Measurements from ENCODE around the gene DRP2. TPM values are rescaled to one million over a fixed set of nuclear protein-coding genes. Genes with fewer than 3 reads are reported as not detected.
A peak's percentile ranks its signal among the peaks of the same experiment; 100 is the strongest.
"Not testable (repeated sequence)": the region's sequence is repeated elsewhere in the genome, so short reads cannot be mapped to it uniquely, and the experiment has no call there.

The DRP2 gene, protein sequence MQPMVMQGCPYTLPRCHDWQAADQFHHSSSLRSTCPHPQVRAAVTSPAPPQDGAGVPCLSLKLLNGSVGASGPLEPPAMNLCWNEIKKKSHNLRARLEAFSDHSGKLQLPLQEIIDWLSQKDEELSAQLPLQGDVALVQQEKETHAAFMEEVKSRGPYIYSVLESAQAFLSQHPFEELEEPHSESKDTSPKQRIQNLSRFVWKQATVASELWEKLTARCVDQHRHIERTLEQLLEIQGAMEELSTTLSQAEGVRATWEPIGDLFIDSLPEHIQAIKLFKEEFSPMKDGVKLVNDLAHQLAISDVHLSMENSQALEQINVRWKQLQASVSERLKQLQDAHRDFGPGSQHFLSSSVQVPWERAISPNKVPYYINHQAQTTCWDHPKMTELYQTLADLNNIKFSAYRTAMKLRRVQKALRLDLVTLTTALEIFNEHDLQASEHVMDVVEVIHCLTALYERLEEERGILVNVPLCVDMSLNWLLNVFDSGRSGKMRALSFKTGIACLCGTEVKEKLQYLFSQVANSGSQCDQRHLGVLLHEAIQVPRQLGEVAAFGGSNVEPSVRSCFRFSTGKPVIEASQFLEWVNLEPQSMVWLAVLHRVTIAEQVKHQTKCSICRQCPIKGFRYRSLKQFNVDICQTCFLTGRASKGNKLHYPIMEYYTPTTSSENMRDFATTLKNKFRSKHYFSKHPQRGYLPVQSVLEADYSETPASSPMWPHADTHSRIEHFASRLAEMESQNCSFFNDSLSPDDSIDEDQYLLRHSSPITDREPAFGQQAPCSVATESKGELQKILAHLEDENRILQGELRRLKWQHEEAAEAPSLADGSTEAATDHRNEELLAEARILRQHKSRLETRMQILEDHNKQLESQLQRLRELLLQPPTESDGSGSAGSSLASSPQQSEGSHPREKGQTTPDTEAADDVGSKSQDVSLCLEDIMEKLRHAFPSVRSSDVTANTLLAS
- 2.1 TPM for polyA plus RNA-seq (2013, experiment 1 of 2; ENCODE audit: insufficient read length)
- polyA plus RNA-seq (2013, experiment 2 of 2; ENCODE audit: insufficient read length): 2.0 TPM

DNA sequence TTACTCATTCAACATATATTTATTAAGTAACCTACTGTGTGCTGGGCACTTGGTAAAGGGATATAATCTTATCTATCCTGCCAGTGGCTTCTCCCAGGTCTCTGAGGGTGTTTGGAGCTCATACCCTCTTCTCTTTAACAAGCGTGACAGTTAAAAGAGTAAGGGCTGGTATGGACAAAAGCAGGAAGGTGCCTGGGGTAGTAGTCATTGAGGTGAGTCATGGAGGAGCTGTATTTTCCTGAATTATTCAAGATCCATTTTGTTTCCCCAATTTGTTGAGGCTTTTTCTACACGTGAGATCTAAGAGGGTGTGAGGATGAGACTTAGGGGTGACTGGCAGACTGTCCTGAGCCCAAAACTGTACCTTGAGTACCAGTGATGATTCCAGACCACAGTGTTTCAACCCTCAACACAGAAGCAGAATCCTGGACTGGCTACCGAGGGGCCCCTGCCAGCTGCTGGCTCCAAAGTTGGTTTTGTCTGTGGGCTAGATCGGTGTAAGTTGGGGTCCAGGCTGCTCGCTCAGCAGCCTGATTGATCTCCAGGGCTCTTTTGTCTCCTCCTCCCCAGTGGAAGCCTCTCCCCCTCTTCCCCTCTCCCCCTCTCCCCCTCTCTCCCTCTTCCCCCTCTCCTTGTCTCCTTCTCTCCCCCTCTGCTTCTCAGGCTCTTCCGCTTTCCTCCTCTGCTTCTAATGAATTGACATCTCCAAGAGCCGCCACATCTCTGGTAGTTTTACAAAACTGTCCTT lies at the start of gene DRP2:
Gene DRP2 (plus strand): TSS at position 671 of the 748 bp plus-strand sequence. CDS start 11,862 bp downstream, outside the sequence.
- DNase-seq: peak; percentile 46

DNA sequence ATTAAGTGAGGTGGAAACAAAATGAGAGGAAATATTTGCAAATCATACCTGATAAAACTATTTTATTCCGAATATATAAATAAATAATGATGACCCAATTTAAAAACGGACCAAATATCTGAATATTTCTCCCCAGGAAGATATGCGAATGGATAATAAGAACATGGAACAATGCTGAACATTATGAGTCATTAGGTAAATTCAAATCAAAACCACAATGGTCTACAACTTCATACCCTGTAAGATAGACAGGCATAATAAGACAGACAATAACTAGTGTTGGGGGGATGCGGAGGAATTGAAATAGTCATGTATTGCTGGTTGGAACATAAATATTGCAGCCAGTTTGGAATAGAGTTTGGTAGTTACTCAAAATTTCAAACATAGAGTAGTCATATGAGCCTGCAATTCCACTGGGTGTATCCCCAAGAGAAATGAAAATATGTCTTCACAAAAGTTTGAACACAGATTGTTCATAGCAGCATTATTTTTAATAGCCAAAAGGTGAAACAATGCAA lies 47.6 kb upstream of the DRP2 start:
- DNase-seq: peak; percentile 27

DNA sequence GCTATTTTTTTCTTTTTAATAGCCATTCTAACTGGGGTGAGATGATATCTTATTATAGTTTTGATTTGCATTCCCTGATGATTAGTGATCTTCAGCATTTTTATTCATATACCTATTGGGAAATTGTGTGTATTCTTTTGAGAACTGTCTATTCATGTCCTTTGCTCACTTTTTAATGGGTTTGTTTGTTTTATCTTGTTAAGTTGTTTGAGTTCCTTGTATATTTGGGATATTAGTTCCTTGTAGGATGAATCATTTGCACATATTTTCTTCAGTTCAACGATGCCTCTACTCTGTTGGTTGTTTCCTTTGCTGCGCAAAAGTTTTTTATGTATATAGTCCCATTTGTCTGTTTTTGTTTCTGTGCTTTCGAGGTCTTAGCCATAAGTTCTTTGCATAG lies 43.1 kb upstream of the DRP2 start:
- DNase-seq: no peak

DNA sequence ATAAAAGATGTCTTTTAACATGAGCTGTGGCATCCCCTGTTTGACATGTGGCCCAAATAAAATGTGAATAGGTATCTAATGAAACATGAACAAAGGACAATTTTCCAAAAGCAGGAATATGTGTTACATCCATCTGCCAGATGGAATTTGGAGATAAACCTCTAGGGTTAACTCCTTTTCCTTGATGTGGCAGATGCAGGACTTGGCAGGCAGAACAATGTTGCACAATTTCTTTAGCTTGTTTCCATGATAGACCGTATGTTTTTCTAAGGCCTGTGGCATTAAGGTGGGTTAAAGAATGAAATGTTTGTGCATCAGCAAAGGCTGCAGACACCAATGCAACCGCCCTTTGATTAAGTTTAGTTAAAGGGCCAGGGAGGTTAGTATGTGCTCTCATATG lies 34.7 kb upstream of the DRP2 start:
- not testable (repeated sequence) for DNase-seq

DNA sequence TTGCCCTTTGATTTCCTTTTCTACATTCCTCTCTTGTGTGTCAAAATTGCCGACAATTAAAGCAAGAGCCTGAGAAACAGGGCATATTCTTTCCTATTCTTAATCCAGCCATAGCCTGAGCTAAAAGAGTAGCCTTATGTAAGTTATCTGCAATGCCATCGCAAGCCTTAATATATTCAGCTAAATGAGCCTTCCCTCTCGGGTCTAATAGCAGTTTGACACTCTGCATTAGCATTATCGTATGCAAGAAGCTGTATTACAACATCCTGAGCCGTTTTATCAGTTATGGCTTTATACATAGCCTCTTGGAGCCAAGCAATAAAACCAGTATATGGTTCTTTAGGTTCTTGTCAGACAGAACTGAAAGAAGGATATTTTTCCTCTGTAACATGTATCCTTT lies 31.6 kb upstream of the DRP2 start:
- not testable (repeated sequence) for DNase-seq

DNA sequence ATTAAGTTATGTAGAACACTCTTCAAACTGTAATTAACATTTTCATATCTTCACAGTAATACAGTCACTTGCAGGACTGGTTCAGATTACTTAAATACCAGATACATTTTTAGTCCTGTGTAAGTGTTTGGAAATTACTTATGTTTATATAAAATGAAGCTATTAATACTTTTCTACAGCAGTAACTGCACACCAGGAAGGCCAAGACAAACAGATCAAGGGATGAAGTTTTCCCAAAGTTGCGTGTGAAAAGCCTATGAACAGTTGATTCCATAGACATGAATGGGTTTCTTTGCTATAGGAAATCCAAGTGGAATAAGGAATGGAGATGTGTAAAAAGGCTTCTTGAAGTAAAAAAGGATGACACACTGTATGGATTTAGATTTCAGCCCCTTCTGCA lies 28.9 kb upstream of the DRP2 start:
- peak; percentile 87 for DNase-seq

DNA sequence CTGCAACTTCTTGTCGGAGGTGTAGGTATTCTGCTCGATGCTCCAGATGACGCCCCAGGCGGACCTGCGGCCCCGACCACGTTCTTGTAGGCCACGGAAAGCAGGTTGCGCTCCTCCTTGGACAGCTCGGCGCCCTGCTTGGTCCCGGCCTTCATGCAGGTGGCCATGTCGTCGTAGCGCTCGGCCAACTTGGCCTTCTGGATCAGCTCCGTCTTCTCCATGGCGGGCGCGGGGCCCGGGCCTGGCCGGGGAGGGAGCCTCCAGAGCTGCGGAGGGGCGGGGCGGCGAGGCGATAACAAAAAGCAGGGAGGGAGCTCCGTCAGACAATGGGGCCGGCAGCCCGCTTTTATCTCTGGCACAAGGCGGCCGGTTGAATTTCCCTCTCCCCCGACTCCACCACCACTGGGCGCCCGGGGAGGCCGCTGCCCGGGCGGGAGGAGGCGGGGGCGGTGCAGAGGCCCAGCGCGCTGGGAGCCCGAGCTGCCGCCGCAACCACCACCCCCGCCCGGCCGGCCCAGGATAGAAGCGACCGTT lies 28.3 kb upstream of the DRP2 start:
- peak; percentile 30 for DNase-seq

DNA sequence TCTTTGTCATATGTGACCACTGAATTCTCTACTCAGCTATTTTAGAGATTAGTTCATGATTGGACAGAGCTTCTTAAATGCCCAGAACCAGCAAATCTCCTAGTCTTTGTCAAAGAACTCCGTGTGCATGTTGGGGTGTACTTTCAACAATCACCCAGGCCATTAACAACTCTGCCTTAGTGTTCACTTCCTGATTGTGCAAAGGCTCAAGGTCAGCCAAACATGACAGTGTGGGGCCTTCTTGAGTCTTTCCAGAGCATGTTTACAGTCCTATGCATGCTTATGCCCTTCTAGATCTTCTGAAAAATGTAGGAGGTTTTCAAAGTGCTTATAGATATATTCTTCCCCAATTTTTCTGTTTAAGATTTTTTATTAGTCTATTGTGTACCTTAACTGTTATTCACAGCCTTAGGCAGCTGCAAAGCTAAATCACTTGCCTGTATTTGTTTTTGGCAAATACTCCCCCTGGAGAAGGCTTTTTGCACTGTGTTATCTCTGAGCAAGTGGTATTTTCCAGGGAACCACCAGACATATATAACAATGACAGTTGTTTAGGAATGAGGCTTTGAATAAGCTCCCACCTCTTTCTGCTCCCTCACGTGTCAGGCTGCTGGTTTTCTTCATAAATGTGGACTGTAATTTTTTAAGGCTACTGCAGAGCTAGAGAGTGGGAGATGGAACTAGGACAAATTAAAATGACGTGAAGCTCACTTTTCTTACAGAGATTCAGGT lies 24.0 kb upstream of the DRP2 start:
- no peak for DNase-seq

DNA sequence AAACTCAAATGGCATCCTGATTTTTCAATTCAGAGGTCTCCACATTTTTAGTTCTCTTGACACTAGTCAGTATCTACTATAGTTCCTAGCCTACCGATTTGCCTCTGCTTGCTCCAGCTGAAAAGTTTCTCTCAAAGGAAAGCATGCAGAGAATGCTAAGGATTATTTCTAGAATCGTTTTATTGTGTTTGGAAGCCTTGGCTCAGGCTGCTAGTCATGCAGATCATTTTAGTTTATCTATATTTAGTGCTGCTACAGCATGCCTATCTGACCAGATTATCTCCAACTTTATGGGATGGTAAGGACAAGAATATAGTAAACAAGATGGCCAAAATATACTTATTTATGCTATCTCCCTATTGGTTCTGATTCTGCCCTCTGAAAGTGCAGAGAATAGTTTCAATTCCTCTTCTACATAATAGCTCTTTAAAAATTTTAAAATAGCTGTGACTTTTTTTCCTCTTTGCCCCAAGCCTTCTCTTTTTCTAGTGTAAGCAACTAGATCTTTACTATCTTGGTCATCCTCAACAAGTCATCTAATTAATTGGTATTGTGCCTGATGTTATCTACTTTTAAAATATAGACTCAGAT lies 15.7 kb upstream of the DRP2 start:
- DNase-seq: peak; percentile 46

DNA sequence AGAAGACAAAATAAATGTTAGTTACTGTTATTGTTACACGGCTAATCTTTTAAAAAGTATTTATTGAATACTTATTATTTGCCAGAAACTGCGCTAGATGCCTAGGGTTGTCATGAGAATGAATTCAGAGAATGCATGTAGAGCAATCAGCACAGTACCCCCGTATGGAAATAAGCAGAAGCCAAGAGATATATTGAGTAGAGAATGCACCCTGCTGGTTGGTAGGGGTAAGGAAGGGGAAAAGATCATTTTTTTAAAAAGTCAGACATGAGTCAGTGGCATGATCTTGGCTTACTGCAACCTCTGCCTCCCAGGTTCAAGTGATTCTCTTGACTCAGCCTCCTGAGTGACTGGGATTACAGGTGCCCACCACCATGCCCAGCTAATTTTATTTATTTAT lies 13.1 kb upstream of the DRP2 start:
- DNase-seq: peak; percentile 63

DNA sequence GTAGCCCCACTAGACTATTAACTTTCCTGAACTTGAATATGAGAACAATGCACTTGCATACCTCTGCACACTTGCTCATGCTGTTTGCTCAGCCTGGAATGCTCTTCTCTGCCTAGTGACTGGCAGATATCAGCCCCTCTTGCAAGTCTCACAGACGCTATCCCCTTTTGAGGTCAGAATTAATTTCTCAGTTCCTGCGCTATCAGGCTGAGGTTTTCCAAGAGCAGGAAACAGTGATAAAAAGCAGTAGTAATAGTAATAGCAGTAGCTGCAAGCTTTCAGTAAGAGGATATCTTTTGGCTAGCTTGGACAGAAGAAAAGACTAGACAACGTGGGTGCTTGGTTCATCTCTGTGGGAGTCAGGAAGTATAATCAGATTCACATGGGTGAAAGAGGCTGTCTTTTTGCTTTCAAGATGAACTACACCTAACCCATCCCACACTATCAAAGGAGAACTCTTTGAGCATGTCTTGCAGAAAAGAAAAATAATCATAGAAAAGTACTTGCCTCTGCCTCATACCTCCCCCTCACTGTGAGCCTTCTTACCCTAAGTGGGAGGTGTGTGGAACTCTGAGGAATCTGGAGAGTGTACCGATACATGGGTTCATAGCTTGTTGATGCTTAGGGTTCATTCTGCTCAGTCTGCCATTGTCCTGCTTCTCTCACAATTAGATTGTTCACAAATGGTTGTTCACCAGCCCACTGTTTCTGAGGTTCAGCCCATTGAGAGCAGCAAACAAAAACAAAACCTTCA lies 11.3 kb upstream of the DRP2 start:
- peak; percentile 57 for DNase-seq

DNA sequence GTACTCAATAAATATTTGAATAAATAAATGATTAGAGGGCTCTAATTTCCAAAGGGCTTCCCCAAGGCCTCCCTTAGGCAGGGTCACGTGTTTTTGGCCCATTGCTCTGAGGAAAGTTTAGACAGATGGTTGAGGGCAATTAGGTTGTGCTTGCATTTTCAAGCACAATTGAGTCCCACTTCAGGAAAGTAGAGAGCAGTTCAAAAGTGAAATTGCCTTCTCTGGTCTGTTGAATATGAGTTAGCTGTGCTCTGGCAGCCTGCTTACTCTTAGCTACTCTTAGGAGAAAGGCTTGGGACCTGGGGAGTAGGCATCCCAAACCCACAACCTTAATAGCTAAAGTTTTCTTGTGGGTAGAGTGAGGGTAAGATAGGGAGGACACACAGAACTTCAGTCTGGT lies 9.0 kb upstream of the DRP2 start:
- DNase-seq: no peak

DNA sequence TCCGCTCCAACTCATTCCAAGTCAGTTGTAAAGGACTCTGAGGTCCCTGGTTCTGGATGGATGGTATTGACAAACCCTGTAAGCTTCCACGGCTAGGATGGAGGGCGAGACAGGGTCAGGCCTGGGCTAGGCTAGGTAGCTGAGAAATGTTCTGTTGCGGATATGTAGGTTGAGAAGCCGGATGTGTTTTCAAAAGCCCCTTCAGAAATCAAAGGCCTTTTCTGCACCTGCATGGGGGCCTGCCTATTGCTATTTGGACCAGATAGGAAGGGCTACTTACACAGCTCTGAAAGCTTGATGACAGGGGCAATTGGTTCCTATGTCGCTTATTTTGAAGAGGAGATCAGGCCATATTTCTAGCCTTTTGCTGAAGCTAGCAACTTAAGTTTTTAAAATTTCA lies 1.9 kb upstream of the DRP2 start:
- no peak for DNase-seq

DNA sequence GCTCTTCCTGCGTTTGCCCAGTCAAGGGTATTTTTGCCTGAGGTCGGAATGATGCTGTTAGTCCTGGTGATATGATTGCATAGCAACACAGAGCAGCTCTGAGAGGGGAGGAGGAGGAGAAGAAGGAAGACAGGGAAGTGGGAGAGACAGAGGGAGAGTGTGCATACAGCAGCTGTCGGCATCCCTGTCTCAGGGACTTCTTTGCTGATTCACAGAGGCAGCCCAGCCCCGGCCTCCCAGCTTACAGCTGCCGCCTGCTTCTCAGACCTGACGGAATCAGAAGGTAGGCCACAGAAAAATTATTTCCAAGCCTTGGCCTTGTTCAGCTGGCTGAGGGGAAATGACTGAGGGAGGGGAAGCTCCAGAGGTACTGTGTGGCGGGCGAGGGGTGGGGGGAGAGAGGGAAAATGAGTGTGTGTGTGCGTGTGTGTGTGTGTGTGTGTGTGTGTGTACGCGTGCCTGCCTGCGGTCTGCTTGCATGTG lies 319 bp downstream of the DRP2 start:
- peak; percentile 68 for DNase-seq

DNA sequence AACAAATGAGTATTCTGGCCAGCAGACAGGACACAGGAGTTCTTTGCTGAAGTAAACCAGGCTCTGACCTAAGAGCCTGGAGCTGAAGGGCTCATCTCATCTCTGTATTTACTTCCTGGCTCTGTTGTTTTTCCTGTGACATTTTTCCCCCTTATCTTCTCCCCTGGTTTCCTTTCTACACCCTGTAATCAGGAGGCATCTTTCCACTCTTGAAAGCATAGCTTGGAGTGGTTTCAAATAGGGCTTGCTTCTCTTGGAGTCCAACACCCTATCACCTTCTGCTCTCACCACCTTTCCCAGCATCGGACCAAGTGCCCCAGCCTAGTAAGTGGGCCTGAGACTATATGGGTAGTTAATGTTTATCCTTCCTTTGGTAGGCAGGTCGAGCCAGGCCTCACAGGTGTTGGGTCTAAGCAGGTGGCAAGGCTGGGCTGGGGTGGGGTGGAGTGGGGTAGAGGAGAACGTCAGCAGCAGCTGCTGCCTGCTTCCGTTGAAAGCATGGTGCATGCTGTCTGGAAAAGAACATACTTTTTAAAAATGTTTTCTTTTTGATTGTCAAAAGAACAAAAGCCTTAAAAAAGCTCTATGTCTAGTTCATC lies 1.2 kb downstream of the DRP2 start:
- DNase-seq: no peak

DNA sequence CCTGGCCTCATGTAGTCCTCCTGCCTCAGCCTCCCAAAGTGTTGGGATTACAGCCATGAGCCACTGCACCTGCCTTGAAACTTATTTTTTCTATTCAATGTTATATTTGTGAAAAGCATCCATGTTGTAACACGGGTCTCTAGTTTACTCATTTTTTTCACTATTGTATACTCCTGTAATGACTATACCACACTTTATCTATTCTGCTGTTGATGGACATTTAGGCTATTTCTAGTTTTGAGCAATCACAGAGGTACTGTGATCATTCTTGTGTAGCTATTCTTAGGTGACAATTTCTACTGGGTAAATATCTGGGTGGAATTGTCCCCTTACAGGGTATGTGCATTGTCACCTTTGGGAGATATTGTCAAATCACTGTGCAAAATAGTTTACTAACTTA lies 3.6 kb downstream of the DRP2 start:
- no peak for DNase-seq

DNA sequence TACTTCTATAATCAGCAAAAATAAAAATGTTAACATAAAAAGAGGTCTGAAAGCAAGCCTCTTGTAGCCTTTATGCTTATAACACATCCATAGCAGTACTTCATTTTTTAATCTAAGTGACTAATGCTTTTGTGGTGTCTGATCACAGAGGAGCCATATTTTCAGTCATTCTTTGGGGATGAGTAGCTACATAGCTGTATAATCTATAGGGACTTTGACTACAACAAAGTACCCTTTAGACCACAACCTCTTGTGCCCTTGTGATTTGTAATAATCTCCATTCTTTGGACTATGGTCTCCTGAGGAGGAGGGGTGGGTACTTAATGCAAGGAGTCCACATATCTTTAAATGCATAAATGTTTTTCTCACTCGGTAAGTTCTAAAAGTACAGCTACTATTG lies 9.6 kb downstream of the DRP2 start:
- peak; percentile 89 for DNase-seq

DNA sequence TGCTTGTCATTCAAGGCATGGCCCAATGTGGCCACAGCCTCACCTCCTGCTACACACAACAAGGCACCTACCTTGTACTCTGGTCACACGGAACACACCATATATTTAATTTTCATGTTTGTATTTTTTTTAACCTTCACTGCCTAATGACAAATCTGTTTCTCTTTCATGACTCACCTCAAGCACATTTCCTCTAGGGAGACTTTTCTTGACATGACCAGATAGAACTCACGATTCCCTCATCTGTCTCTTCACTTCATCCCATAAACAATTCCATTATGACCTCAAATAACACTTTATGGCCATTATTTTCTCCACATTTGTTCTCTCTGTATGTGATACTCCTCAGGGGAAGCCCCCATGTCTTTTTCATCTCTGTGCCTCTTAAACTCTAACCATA lies 11.1 kb downstream of the DRP2 start:
- DNase-seq: peak; percentile 73

DNA sequence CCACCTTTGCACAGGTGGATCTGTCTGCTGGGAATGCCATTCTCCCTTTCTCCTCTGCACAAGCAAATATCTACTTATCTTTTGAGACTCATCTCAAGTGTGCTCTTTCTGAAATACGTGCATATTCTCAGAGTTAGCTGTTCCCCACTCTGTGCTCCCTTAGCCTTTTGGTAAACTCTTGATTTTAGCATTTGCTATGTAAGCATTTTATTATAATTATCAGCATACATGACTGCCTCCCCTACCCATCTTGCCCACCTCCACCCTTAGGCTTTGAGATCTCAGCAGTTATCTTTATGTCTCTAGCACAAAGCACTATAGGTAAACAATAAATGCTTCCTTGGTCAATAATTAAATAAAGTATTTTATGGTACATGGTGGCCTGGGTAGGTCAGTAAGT lies 11.5 kb downstream of the DRP2 start:
- no peak for DNase-seq

DNA sequence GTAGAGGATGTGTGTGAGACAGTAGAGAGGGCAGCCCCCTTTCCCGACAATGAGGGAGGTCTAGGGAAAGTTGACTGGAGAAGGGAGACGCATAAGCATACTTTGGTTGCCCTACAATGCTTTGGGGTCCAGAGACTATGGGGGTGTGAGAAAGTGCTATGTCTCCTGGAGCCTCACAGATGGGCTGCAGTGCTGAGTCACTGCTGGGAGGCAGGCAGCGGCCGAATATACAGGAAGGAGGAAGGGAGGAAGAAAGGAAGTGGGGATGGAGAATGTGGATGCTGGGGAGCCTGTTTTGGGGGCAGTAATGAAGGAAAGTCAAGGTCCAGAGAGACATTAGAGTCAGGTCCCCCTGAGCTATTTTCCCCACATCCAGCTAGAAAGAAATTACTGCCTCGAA lies 12.7 kb downstream of the DRP2 start:
- DNase-seq: peak; percentile 22
